Measurements from ENCODE around the gene PSME3IP1.

Gene PSME3IP1

DNA sequence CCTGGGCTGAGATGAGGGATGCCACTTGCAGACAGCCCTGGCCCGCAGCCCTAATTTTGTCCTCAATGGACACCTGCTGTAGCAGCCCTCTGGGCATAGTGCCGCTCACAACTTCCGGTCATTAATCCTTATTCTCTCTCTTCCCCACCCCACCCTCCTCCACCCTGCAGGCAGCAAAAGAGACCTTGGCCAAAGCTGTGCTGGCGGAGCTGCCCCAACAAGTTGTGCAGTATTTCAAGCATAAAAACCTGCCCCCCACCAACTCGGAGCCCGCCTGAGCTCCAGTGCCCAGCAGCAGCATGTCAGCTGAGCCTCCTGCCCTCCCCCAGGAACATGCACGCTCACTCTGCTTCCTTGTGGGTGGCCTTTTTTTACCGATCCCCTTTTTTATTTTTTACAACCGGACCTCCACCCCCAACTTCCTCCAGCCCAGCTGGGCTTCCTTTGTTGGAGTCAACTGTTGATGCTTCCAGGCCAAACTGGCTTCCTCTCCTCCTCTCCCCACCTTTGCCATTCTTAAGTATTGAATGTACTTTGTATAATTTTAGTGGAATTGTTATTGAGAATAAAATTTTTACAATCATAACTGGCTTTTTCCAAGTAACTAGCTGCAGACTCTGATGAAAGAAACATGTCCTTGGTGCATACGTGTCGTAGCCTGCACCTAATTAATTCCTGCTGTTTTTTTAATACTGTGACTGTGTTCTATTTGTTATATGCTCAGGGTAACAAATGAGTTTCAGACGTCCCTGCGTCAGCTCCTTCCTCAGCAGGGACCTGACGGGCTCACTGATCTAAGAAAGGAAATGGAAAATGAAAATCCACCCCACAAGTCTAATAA is 38.2 kb downstream of the PSME3IP1 start:
- no peak overlapping the region for H3K4me3 ChIP-seq (ENCODE audit: low read depth in 1 of 2, low read length in 2 of 2)
- H3K36me3 ChIP-seq (ENCODE audit: control insufficient read depth in 1 of 2, insufficient read depth in 2 of 2, low read length in 2 of 2): peaks cover 1 to 16% of the 10 kb centered on the region in 2 donors
- no peaks in the 10 kb centered on the region for H3K27me3 ChIP-seq (ENCODE audit: control insufficient read depth in 1 of 2, insufficient read depth in 2 of 2, low read length in 2 of 2)
- no peak overlapping the region for H3K9ac ChIP-seq (ENCODE audit: low read depth in 1 of 2, low read length in 2 of 2)
- H3K4me1 ChIP-seq (ENCODE audit: control insufficient read depth in 1 of 2, insufficient read depth in 2 of 2, low read length in 2 of 2): peaks cover 20 to 26% of the 10 kb centered on the region in 2 donors
- H3K27ac ChIP-seq (ENCODE audit: low read depth, low read length): no peak overlapping the region
- H3K9me3 ChIP-seq (ENCODE audit: control insufficient read depth in 1 of 2, low read length in 2 of 2): no peaks in the 10 kb centered on the region

DNA sequence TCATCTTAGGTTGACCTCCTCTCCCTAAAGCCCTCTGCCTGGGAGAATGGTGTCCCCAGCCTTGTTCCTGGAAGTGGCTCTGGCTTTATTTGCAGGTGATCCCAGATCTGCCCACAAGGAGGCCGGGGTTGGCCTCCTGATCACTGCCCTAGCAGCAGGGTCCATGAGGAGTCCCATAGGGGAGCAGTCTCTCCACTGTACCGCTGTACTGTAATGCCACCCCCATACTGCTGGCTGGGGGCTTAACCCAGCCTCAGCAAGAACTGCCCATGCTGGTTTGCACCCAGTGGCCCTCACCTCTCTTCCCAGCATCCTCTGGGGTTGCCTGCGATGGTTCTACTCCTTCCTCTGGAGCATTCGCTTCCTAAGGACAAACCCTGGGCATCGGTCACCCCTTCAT is 39.1 kb downstream of the PSME3IP1 start:
- Histone ChIP-seq H3K27me3 (ENCODE audit: control insufficient read depth in 1 of 2, insufficient read depth in 2 of 2, low read length in 2 of 2) (no peaks in the 10 kb centered on the region), H3K4me3 (ENCODE audit: low read depth in 1 of 2, low read length in 2 of 2) (no peak overlapping the region), H3K36me3 (ENCODE audit: control insufficient read depth in 1 of 2, insufficient read depth in 2 of 2, low read length in 2 of 2) (peaks cover 0 to 9% of the 10 kb centered on the region in 2 donors), H3K9ac (ENCODE audit: low read depth in 1 of 2, low read length in 2 of 2) (no peak overlapping the region), H3K9me3 (ENCODE audit: control insufficient read depth in 1 of 2, low read length in 2 of 2) (no peaks in the 10 kb centered on the region), H3K27ac (ENCODE audit: low read depth, low read length) (no peak overlapping the region), H3K4me1 (ENCODE audit: control insufficient read depth in 1 of 2, insufficient read depth in 2 of 2, low read length in 2 of 2) (peaks cover 26 to 28% of the 10 kb centered on the region in 2 donors)

DNA sequence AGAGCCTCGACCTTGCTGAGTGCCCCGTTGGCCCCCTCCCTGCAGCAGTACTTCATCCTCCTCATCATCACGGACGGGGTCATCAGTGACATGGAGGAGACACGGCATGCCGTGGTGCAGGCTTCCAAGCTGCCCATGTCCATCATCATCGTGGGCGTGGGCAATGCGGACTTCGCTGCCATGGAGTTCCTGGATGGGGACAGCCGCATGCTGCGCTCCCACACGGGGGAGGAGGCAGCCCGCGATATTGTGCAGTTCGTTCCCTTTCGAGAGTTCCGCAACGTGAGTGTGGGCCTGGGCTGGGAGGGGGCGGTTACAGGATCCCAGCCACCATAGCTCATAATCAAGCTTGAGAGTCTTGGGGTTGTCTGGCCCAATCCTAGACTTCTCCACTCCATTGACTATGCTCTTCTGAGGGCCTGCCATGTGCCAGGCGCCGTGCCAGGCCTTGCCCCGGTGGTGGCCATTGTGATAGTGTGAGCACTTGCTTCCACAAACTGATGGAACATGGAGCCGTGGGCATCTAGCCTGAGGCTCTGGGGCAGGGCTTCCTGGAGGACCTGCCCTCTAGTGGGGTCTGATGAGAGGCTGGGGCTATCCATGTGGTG is 39.7 kb downstream of the PSME3IP1 start:
- H3K36me3 ChIP-seq (ENCODE audit: control insufficient read depth in 1 of 2, insufficient read depth in 2 of 2, low read length in 2 of 2): peaks cover 0 to 6% of the 10 kb centered on the region in 2 donors
- no peak overlapping the region for H3K4me3 ChIP-seq (ENCODE audit: low read depth in 1 of 2, low read length in 2 of 2)
- no peaks in the 10 kb centered on the region for H3K27me3 ChIP-seq (ENCODE audit: control insufficient read depth in 1 of 2, insufficient read depth in 2 of 2, low read length in 2 of 2)
- no peaks in the 10 kb centered on the region for H3K9me3 ChIP-seq (ENCODE audit: control insufficient read depth in 1 of 2, low read length in 2 of 2)
- no peak overlapping the region for H3K27ac ChIP-seq (ENCODE audit: low read depth, low read length)
- H3K9ac ChIP-seq (ENCODE audit: low read depth in 1 of 2, low read length in 2 of 2): no peak overlapping the region
- H3K4me1 ChIP-seq (ENCODE audit: control insufficient read depth in 1 of 2, insufficient read depth in 2 of 2, low read length in 2 of 2): peaks cover 29 to 31% of the 10 kb centered on the region in 2 donors

DNA sequence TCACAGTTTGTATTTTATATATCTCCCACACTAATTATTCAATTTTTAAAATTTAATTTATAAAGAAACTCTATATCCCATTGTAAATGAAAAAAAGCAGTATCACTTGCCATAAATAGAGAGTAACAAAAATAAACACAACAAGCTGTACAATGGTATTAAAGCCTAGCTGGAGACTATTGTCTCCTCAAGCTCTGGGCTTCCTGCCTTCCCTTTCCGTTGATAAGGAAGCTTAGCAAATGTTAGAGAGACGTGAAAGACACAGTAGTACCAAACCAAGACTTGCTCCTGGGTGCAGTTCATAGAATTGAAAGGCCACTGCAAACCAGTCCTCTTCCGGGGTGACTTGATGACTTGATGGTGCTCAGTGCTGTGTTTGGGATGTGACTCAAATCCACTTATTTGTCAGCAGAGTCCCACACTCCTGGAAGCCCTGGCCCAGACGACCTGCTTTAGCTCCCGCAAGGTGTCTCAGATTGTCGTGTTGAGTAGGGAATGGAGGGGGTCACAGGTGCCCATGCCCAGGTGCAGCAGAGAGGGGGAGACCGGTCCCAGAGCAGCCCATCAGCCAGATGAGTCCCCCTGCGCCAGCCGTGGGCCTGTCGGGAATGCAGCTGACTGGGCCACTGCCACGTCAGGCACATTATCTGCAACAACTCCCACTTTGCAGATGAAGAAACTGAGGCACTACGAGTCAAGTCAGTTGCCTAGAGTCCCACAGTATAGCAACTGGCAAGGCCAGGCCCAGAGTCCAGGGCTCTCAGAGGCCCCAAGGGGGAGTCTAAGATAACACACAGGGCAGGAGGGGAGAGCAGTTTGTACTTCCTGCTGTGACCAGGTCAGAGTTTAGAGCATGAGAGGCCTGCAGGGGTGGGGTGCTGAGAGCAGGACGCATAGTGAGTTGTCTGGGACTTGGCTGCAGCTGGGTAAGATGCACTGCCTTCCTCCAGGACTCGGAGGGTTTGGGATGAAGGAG is 40.5 kb downstream of the PSME3IP1 start:
- no peaks in the 10 kb centered on the region for H3K36me3 ChIP-seq (ENCODE audit: control insufficient read depth in 1 of 2, insufficient read depth in 2 of 2, low read length in 2 of 2)
- H3K9me3 ChIP-seq (ENCODE audit: control insufficient read depth in 1 of 2, low read length in 2 of 2): no peaks in the 10 kb centered on the region
- H3K27ac ChIP-seq (ENCODE audit: low read depth, low read length): no peak overlapping the region
- H3K4me3 ChIP-seq (ENCODE audit: low read depth in 1 of 2, low read length in 2 of 2): no peak overlapping the region
- peaks cover 31 to 35% of the 10 kb centered on the region in 2 donors for H3K4me1 ChIP-seq (ENCODE audit: control insufficient read depth in 1 of 2, insufficient read depth in 2 of 2, low read length in 2 of 2)
- H3K9ac ChIP-seq (ENCODE audit: low read depth in 1 of 2, low read length in 2 of 2): no peak overlapping the region
- H3K27me3 ChIP-seq (ENCODE audit: control insufficient read depth in 1 of 2, insufficient read depth in 2 of 2, low read length in 2 of 2): no peaks in the 10 kb centered on the region

DNA sequence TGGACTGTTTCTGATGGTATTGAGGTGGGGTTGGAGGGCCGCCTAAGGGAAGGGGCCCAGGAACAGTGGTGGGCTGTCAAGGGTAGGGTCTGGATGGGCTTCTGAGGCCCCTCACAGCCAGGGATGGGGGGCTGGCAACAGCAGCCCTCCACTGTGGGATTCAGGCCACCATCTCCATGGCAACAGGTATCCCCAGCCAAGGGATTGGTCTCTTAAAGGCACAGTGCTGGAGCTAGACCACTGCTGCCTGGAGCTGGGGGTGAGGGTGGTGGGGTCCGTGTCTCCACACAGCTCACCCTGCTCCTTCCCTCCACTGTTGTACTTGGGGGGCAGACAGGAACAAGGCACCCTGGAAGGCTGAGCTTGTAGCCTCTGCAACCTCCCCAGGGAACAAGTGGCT is 41.8 kb downstream of the PSME3IP1 start:
- no peak overlapping the region for H3K4me3 ChIP-seq (ENCODE audit: low read depth in 1 of 2, low read length in 2 of 2)
- H3K36me3 ChIP-seq (ENCODE audit: control insufficient read depth in 1 of 2, insufficient read depth in 2 of 2, low read length in 2 of 2): no peaks in the 10 kb centered on the region
- H3K9ac ChIP-seq (ENCODE audit: low read depth in 1 of 2, low read length in 2 of 2): no peak overlapping the region
- H3K4me1 ChIP-seq (ENCODE audit: control insufficient read depth in 1 of 2, insufficient read depth in 2 of 2, low read length in 2 of 2): peaks cover 31 to 37% of the 10 kb centered on the region in 2 donors
- H3K27ac ChIP-seq (ENCODE audit: low read depth, low read length): no peak overlapping the region
- H3K27me3 ChIP-seq (ENCODE audit: control insufficient read depth in 1 of 2, insufficient read depth in 2 of 2, low read length in 2 of 2): no peaks in the 10 kb centered on the region
- no peaks in the 10 kb centered on the region for H3K9me3 ChIP-seq (ENCODE audit: control insufficient read depth in 1 of 2, low read length in 2 of 2)

DNA sequence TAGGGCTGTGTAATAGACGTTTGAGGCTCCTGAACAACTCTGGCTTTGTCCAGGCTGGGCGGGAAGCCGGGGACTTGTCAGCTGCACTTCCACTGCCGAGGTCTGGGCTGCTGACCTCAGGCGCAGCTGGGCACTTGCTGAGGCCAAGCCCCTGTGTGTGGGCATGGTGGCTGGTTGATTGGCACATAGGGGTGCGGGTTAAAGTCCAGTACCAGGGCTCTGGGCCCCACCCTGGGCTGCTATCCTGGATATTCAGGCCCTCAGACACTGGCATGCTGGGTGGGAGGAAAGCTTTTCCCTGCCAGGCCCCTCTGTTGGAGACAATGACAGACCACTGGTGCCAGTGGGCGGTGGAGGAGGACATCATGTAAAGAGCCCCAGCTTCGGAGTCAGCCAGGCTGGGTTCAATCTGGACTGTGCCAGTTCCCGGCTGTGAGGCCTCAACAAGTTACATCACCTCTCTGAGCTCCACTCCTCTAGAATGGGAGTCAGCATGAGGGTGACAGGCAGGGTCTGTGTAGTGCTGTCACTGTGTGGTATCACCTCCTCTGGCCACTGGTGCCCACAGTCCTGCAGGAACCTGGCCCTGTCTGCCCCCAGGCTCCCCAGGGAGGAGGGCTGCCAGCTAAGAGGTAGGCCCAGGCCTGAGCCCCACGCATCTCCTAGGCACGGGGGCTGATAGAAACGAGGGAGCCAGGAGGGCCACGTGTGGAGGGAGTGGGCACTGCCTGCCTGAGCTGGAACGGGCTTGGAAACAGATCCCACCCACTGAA is 42.5 kb downstream of the PSME3IP1 start:
- Histone ChIP-seq H3K27me3 (ENCODE audit: control insufficient read depth in 1 of 2, insufficient read depth in 2 of 2, low read length in 2 of 2) (no peaks in the 10 kb centered on the region), H3K36me3 (ENCODE audit: control insufficient read depth in 1 of 2, insufficient read depth in 2 of 2, low read length in 2 of 2) (no peaks in the 10 kb centered on the region), H3K27ac (ENCODE audit: low read depth, low read length) (no peak overlapping the region), H3K9ac (ENCODE audit: low read depth in 1 of 2, low read length in 2 of 2) (peak overlapping the region; percentile 31 to 47), H3K9me3 (ENCODE audit: control insufficient read depth in 1 of 2, low read length in 2 of 2) (no peaks in the 10 kb centered on the region), H3K4me3 (ENCODE audit: low read depth in 1 of 2, low read length in 2 of 2) (no peak overlapping the region), H3K4me1 (ENCODE audit: control insufficient read depth in 1 of 2, insufficient read depth in 2 of 2, low read length in 2 of 2) (peaks cover 31 to 37% of the 10 kb centered on the region in 2 donors)

DNA sequence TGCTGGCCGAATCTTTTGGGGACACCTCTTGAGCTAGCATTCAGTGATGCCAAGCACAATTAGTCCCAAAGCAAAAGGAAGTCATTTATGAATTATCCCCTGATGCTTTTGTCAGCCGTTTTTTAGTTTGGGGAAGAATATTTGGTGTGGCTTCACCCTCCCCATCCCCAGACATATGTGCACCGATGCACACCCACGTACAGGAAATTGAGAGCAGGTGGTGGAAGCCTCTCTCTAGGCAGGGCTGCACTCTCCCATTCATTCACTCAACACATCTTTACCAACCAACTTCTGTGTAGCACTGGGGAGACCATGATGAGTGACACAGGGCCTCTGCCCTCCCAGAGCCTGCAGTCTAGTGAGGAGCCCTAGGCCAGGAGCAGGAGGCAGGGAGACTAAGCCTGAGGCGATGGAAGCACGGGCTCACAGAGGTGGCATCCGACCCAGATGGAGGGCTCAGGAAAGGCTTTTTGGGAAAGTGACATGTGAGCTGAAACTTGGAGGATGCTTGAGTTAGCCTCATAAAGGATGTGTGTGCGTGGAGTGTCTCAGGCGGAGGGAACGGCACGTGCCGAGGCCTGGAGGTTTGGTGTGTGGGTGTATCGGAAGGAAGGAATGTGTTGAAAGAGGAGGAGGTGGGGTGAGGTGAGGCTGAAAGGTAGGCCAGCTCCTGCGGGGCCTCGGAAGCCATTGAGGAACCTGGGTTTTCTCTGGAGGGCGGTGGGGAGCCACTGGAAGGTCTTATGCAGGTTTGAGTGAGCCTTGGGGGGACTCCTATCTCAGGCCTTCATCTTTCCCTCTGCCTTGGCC is 43.8 kb downstream of the PSME3IP1 start:
- Histone ChIP-seq H3K9me3 (ENCODE audit: control insufficient read depth in 1 of 2, low read length in 2 of 2) (no peaks in the 10 kb centered on the region), H3K4me3 (ENCODE audit: low read depth in 1 of 2, low read length in 2 of 2) (no peak overlapping the region), H3K36me3 (ENCODE audit: control insufficient read depth in 1 of 2, insufficient read depth in 2 of 2, low read length in 2 of 2) (no peaks in the 10 kb centered on the region), H3K9ac (ENCODE audit: low read depth in 1 of 2, low read length in 2 of 2) (no peak overlapping the region), H3K27me3 (ENCODE audit: control insufficient read depth in 1 of 2, insufficient read depth in 2 of 2, low read length in 2 of 2) (no peaks in the 10 kb centered on the region), H3K4me1 (ENCODE audit: control insufficient read depth in 1 of 2, insufficient read depth in 2 of 2, low read length in 2 of 2) (peaks cover 26 to 34% of the 10 kb centered on the region in 2 donors), H3K27ac (ENCODE audit: low read depth, low read length) (no peak overlapping the region)

DNA sequence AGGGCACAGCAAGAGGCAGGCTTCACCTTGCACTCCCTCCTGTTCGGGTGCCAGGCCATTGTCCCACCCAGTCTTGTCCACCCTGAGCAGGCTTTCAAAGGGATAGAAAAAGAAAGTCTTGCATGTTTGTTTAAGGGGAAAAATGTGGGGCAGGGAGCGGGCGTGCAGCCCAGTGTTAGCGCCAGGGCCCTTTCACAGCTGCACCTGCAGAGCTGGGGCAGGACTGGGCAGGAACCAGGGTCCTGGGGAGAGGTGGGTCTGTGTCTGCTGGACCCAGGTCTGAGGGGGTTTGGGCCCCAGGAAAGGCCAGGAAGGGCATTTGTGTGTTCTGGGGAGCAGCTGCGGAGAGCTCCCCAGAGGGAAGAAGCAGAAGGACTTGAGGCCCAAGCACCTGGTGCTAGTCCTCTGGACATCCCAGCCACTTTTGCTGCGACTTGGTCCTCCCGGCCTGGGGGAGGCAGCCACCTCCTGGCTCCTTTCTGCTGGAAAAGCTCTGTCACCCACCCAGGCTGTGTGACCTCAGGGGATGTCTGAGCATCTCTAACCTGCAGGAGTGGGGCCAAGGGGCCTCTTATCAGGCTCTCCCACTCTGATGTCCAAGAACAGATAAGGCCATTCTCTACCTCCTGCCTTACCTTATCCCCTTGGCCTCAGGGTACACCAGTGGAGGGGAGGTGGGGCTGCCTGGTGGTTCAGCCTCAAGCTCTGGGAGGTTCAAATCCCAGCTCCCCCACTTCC is 44.7 kb downstream of the PSME3IP1 start:
- no peak overlapping the region for H3K27ac ChIP-seq (ENCODE audit: low read depth, low read length)
- H3K4me1 ChIP-seq (ENCODE audit: control insufficient read depth in 1 of 2, insufficient read depth in 2 of 2, low read length in 2 of 2): peaks cover 26 to 34% of the 10 kb centered on the region in 2 donors
- no peaks in the 10 kb centered on the region for H3K36me3 ChIP-seq (ENCODE audit: control insufficient read depth in 1 of 2, insufficient read depth in 2 of 2, low read length in 2 of 2)
- H3K9ac ChIP-seq (ENCODE audit: low read depth in 1 of 2, low read length in 2 of 2): no peak overlapping the region
- no peaks in the 10 kb centered on the region for H3K27me3 ChIP-seq (ENCODE audit: control insufficient read depth in 1 of 2, insufficient read depth in 2 of 2, low read length in 2 of 2)
- no peaks in the 10 kb centered on the region for H3K9me3 ChIP-seq (ENCODE audit: control insufficient read depth in 1 of 2, low read length in 2 of 2)
- H3K4me3 ChIP-seq (ENCODE audit: low read depth in 1 of 2, low read length in 2 of 2): no peak overlapping the region
